Right lobe of liver (tissue), 6 donors: ENCODE data around the gene CACNA2D4. TPM values are rescaled to one million over a fixed set of nuclear protein-coding genes. Genes with fewer than 3 reads are reported as not detected.
A peak's percentile ranks its signal among the peaks of the same experiment; 100 is the strongest.

Experiments used
- ATAC-seq, 4 donors: fragments of 200-7000 bp; cut with Tn5 transposase; one replicate each; pipeline ENCODE4 v1.9.1; 2020; ENCODE audit warnings: mild to moderate bottlenecking in 4 of 4, moderate library complexity in 4 of 4
- DNase-seq, 3 donors: peaks; one replicate each; pipeline ENCODE4 v3.0.0-alpha.2; 2020
- H3K27ac ChIP-seq, 3 donors: fragments of 200-600 bp; one replicate each; pipeline ENCODE4 v1.8.0; 2022
- H3K27me3 ChIP-seq, 2 donors: fragments of 200-600 bp; one replicate each; pipeline ENCODE4 v1.8.0; 2022
- H3K36me3 ChIP-seq, 4 donors: fragments of 200-600 bp; sonication (generic) in 1 of 4; one replicate each; pipeline versions ENCODE4 v1.5.1 to v1.8.0; 2017 to 2022; ENCODE audit warnings: control low read depth in 1 of 4
- H3K4me1 ChIP-seq, 4 donors: fragments of 200-600 bp; sonication (generic) in 1 of 4; one replicate each; pipeline versions ENCODE4 v1.5.1 to v1.8.0; 2017 to 2022; ENCODE audit warnings: control low read depth in 1 of 4
- H3K4me3 ChIP-seq, 3 donors: fragments of 200-600 bp; one replicate each; pipeline ENCODE4 v1.8.0; 2022
- H3K9me3 ChIP-seq, 4 donors: fragments of 200-600 bp; sonication (generic) in 1 of 4; one replicate each; pipeline versions ENCODE4 v1.5.1 to v1.8.0; 2017 to 2022; ENCODE audit warnings: control low read depth in 1 of 4
- CTCF ChIP-seq, 4 donors: fragments of 200-600 bp in 3 of 4; fragments of 450-650 bp in 1 of 4; IDR thresholded peaks; one replicate each; pipeline versions ENCODE4 v1.5.1 to v1.8.0; 2016 to 2022; ENCODE audit warnings: antibody characterized with exemption in 4 of 4, mild to moderate bottlenecking in 2 of 4
- POLR2A ChIP-seq: fragments of 450-650 bp; IDR thresholded peaks from one replicate; pipeline ENCODE4 v1.6.1; 2017; ENCODE audit warnings: antibody characterized with exemption, mild to moderate bottlenecking
- WGBS: methylation state at CpG from one replicate; pipeline ENCODE4 v1.1.6; 2018; ENCODE audit warnings: low coverage, low lambda C conversion rate; ENCODE audit not compliant: insufficient coverage; ENCODE audit errors: missing lambda C conversion rate; 5-methylcytosine and 5-hydroxymethylcytosine counted together
- intact Hi-C, 2 donors: fragments of 100-400 bp; cut with DNase I; formaldehyde crosslinking; loops; one replicate each; pipeline versions ENCODE4 v1.11.2 to v1.14.1; 2022
- total RNA-seq, 6 experiments: library from RNA; depleted of rRNA in 2 of 6; stranded (reverse); fragments of >200 nt in 2 of 6; fragmentation: NEBNext Ultra II Directional in 3 of 6; extraction: Animal tissue kit (Norgen Biotek cat#: 25700) in 3 of 6; gene quantifications; one replicate each; pipeline versions ENCODE4 v1.1.0 to v1.2.4, GENCODE V29; 2016 to 2023
- donor health status: DM: no; HTN: yes; CAD: no.
- donor health status: DM: no; HTN: no; CAD: no.
- donor health status: DM: no; HTN: no; CAD: no.
- donor health status: DM: no; HTN: yes; CAD: no.
- donor health status: DM: no; HTN: yes; CAD: no.

CACNA2D4 gene
- total RNA-seq, 6 experiments from 2014 or later: 0.87 to 1.9 (median 0.96) TPM

- Histone ChIP-seq H3K9me3 (no peaks in the 10 kb centered on the region), H3K27me3 (no peaks in the 10 kb centered on the region), H3K27ac (no peak overlapping the region), H3K4me1 (no peaks in the 10 kb centered on the region), H3K36me3 (no peaks in the 10 kb centered on the region), H3K4me3 (no peak overlapping the region)
- peak in 2 of 3 donors; percentile 39 to 44 for DNase-seq
- intact Hi-C loops: loop anchor here in 1 of 2 donors (10.0 kb wide), 1 partner anchor 231 kb away; no protein-coding TSS in a partner anchor
- 63% methylated on average over 2 of the region's 7 CpGs for WGBS
- TF ChIP-seq CTCF (IDR thresholded peaks at IDR 0.05): no peak
- no peak for TF ChIP-seq POLR2A
- no peak for ATAC-seq
These were observed 114.7 kb downstream of the CACNA2D4 start for GRCh38 chr12:1803736-1804135.

GRCh38 chr12:1801303-1801975 lies 117.0 kb downstream of the CACNA2D4 start:
- 55% methylated on average over 7 of the region's 16 CpGs for WGBS
- ATAC-seq (no peak), DNase-seq (peak in 1 of 3 donors; percentile 43)
- Histone ChIP-seq H3K27me3 (no peaks in the 10 kb centered on the region), H3K9me3 (no peaks in the 10 kb centered on the region), H3K27ac (no peak overlapping the region), H3K36me3 (no peaks in the 10 kb centered on the region), H3K4me1 (peaks cover 0 to 3% (median 0%) of the 10 kb centered on the region in 4 donors), H3K4me3 (no peak overlapping the region)
- TF ChIP-seq POLR2A (no peak), CTCF (IDR thresholded peaks at IDR 0.05) (no peak)
- intact Hi-C loops: loop anchor here in 1 of 2 donors (10.0 kb wide), 1 partner anchor 233 kb away; no protein-coding TSS in a partner anchor

GRCh38 chr12:1800401-1801302 lies 117.8 kb downstream of the CACNA2D4 start:
- Histone ChIP-seq H3K9me3 (no peaks in the 10 kb centered on the region), H3K36me3 (no peaks in the 10 kb centered on the region), H3K27ac (no peak overlapping the region), H3K4me1 (peaks cover 0 to 5% (median 0%) of the 10 kb centered on the region in 4 donors), H3K4me3 (no peak overlapping the region), H3K27me3 (no peaks in the 10 kb centered on the region)
- intact Hi-C loops: loop anchor here in 1 of 2 donors (10.0 kb wide), 1 partner anchor 234 kb away; no protein-coding TSS in a partner anchor
- ATAC-seq (peak in 1 of 4 donors; percentile 13), DNase-seq (peak in 2 of 3 donors; percentile 32 to 63)
- WGBS: 61% methylated on average over 10 of the region's 14 CpGs
- TF ChIP-seq CTCF (IDR thresholded peaks at IDR 0.05): peak in 2 of 4 donors; percentile 40 to 42
- TF ChIP-seq POLR2A: no peak

- H3K36me3 ChIP-seq: no peaks in the 10 kb centered on the region
- H3K27ac ChIP-seq: no peak overlapping the region
- ATAC-seq: no peak
- H3K4me3 ChIP-seq: no peak overlapping the region
- no peaks in the 10 kb centered on the region for H3K27me3 ChIP-seq
- H3K4me1 ChIP-seq: peaks cover 0 to 11% (median 0%) of the 10 kb centered on the region in 4 donors
- H3K9me3 ChIP-seq: no peaks in the 10 kb centered on the region
- TF ChIP-seq CTCF (IDR thresholded peaks at IDR 0.05) (no peak), POLR2A (no peak)
- peak in 2 of 3 donors; percentile 43 to 50 for DNase-seq
- WGBS: no CpG with 5 or more reads among the region's 12 CpGs
- intact Hi-C loops: loop anchor here (5.0 to 10.0 kb wide), 3 partner anchors 137 to 482 kb away; no protein-coding TSS in a partner anchor
These were observed 118.5 kb downstream of the CACNA2D4 start for GRCh38 chr12:1799882-1800400.
